Epidermal melanocyte (primary cell): ENCODE data around the gene SHLD1.

Experiments
- DNase-seq: peaks from one replicate; pipeline ENCODE4 v3.0.0; 2011; ENCODE audit warnings: low spot score; ENCODE audit not compliant: insufficient read length

Gene SHLD1

GRCh38 chr20:5888041-5888440, 137.8 kb downstream of the SHLD1 start:
- DNase-seq, result no peak

DNA sequence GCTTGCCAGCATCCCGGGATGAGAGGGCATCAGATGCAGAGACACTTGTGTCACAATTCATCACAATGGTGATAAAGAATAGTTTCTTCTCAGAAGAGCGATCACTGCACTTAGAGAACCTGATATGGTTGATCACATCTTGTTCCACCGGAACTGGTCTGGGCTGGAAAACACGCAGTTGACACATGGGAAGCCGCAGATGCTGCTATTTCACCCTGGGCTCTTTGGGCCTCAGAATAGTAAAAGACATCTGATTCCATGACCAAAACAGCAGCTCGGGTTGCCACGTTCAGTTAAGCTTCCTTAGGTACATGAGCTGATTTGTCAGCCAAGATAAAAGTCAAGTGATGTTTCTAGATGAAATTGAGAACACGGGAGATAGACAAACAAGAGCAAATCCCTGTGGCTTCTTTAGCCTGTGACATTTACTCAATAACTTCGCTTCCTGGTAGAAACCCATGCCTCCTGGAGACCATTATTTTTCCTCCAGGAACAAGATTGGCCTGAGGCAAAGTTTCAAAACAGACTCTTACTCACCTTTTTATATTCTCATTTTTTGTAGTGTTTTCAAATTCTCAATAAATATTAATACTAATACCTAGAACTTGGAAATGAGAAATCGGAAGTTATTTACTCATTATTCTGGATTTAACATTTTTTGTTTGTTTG, 140.7 kb downstream of the SHLD1 start:
- no peak for DNase-seq

DNA sequence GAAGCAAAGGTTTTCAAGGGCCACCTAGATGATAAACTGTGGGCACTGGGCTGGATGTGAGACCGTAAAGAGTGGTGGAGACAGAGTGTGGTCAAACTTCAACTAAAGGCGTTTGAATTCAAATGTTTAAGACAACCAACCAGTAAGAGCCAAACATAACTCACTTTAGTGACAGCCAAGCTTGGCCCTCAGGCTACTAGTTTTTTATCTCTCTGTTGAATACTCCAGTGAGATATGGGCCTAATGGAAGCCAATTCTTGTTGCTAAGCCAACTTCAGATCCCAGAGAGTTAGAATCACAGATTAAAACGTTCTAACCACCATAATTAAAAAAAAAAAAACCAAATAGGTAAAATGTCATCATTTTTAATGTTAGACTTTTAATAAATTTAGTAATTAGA, 142.9 kb downstream of the SHLD1 start:
- no peak for DNase-seq

DNA sequence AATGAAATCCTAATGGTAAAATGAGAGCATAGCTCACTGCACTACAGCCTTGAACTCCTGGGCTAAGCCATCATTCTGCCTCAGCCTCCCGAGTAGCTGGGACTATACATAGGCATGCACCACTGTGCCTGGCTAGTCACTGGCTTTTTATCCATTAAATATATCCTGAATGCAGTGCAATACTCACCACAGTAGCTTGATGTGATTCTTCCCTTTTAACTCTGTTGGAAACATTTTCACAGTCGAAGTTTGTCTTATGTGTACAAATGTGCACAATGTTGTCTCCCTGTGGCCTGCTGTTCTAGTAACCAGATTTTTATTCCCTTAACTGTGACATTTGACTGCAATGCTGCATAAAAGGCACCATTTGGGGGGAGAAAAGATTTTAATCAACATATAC, 143.4 kb downstream of the SHLD1 start:
- DNase-seq, result no peak

- DNase-seq, result no peak
Observed at GRCh38 chr20:5895626-5896025, 145.4 kb downstream of the SHLD1 start.

DNA sequence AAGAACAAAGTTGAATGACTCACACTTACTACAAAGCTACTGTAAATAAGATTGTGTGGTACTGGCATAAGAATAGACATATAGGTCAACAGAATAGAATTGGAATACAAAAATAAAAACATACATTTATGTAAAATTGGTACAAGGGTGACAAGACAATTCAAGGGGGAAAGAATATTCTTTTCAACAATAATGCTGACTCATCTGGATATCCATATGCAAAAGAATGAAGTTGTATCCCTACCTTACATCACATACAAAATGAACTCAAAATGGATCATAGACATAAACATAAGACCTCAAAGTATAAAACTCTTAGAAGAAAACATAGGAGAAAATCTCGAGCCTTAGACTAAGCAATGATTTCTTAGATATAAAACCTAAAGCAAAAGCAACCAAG, 149.2 kb downstream of the SHLD1 start:
- DNase-seq, result no peak

DNA sequence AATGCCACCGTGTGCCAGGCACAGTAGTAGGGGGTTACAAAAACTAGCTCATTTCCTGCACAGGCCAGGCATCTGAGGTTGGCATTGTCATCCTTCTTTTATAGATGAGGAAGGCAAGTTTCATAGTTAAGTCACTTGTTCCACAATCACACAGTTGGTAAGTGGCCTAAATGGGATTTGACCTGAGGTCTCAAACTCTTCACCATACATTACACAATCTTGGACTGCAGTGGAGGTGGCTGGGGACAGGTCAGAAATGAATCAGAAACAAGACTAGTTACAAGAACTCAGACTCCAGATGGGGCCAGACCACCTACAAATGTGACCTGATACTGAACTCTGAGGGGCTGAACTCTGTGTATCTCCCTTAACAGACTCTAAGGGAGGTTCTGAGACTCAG, 150.7 kb downstream of the SHLD1 start:
- no peak for DNase-seq

DNA sequence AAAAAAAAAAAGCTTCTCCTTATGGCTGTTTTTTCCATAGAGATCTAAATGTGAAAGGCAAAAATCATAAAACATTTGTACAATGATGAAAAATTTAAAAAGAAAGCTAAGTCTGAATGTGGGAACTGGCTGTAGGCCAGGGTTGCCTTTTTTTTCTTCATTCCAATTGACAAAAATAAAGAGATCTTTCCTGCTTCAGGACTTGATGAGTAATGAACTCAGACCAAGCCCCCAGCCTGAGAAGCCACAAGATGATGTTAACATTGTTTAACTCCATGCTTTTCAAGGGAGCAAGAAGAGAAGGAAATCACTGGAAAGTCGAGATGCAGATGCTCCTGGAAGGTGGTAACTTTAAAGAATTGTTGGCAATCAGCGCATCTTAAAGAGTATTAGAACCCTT, 158.8 kb downstream of the SHLD1 start:
- DNase-seq, result no peak

GRCh38 chr20:5910186-5910585, 160.0 kb downstream of the SHLD1 start:
- no peak for DNase-seq

DNA sequence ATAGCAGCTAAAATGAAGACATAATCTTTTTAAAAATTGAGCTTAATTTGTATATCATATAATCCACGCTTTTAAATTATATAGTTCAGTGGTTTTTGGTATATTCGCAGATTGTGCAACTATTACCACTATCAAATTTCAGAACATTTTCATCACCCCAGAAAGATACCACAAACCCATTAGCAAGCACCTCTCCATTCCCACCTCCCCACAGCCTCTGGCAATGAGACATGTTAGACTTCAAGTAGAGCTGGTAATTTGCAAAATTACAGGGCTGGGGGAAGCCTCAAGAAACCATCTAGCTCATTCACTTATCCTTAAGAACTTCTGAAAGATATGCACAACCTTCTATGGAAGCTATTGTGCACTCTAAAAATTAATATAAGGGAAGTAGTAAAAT, 163.0 kb downstream of the SHLD1 start:
- no peak for DNase-seq
